HepG2 (cell line): ENCODE measurements around the gene IZUMO4. TPM values are rescaled to one million over a fixed set of nuclear protein-coding genes. Genes with fewer than 3 reads are reported as not detected.
A peak's percentile ranks its signal among the peaks of the same experiment; 100 is the strongest.

Source experiments
- BRCA1 ChIP-seq: sonication (generic); formaldehyde crosslinking; IDR thresholded peaks from 2 replicates; pipeline ENCODE4 v1.4.0; 2020; ENCODE audit warnings: missing genetic modification reagents
- EHMT2 ChIP-seq: fragments of 200-600 bp; sonication (generic); IDR thresholded peaks from 2 replicates; pipeline ENCODE4 v1.7.0; 2017; ENCODE audit warnings: antibody characterized with exemption, low read depth, low read length, borderline replicate concordance
- GTF2F1 ChIP-seq: fragments of 150-350 bp; IDR thresholded peaks from 2 replicates; pipeline ENCODE4 v1.6.1; 2014; ENCODE audit warnings: low read length
- KMT2B ChIP-seq: IDR thresholded peaks from 2 replicates; pipeline ENCODE4 v1.6.1; 2016; ENCODE audit warnings: missing genetic modification reagents, missing compliant biosample characterization
- MAF1 ChIP-seq: sonication (generic); formaldehyde crosslinking; IDR thresholded peaks from 2 replicates; pipeline ENCODE4 v1.5.0; 2020; ENCODE audit warnings: missing genetic modification reagents, borderline replicate concordance
- PHF21A ChIP-seq: sonication (generic); formaldehyde crosslinking; IDR thresholded peaks from 2 replicates; pipeline ENCODE4 v1.5.0; 2020; ENCODE audit warnings: mild to moderate bottlenecking, missing genetic modification reagents
- PRPF4 ChIP-seq: fragments of 200-400 bp; formaldehyde crosslinking; IDR thresholded peaks from 2 replicates; pipeline ENCODE4 v1.6.1; 2016; ENCODE audit warnings: low read length, low read depth; ENCODE audit not compliant: poor library complexity, severe bottlenecking
- RBFOX2 ChIP-seq: fragments of 200-400 bp; formaldehyde crosslinking; IDR thresholded peaks from 2 replicates; pipeline ENCODE4 v1.6.1; 2017; ENCODE audit warnings: low read depth, mild to moderate bottlenecking, low read length
- RFX1 ChIP-seq: fragments of 450-650 bp; IDR thresholded peaks from 2 replicates; pipeline ENCODE4 v1.6.1; 2017
- SYNCRIP ChIP-seq: fragments of 200-400 bp; formaldehyde crosslinking; IDR thresholded peaks from 2 replicates; pipeline ENCODE4 v1.6.1; 2018; ENCODE audit warnings: mild to moderate bottlenecking, low read depth, low read length; ENCODE audit not compliant: insufficient read depth
- U2AF2 ChIP-seq: fragments of 200-400 bp; formaldehyde crosslinking; IDR thresholded peaks from 2 replicates; pipeline ENCODE4 v1.6.1; 2017; ENCODE audit warnings: low read depth, mild to moderate bottlenecking, low read length
- ZBTB42 ChIP-seq: sonication (generic); formaldehyde crosslinking; IDR thresholded peaks from 2 replicates; pipeline ENCODE4 v1.5.0; 2020; ENCODE audit warnings: mild to moderate bottlenecking, missing genetic modification reagents
- ZFP90 ChIP-seq: sonication (generic); formaldehyde crosslinking; IDR thresholded peaks from 2 replicates; pipeline ENCODE4 v1.8.0; 2022; ENCODE audit warnings: missing genetic modification reagents, mild to moderate bottlenecking, inconsistent platforms, borderline replicate concordance
- ZNF513 ChIP-seq: sonication (generic); formaldehyde crosslinking; conservative IDR thresholded peaks from 2 replicates; pipeline ENCODE4 v1.5.0; 2020; ENCODE audit warnings: missing genetic modification reagents
- ZNF704 ChIP-seq: sonication (generic); formaldehyde crosslinking; IDR thresholded peaks from 2 replicates; pipeline ENCODE4 v1.8.1; 2023; ENCODE audit warnings: mild to moderate bottlenecking, inconsistent platforms, moderate library complexity, missing genetic modification reagents, borderline replicate concordance
- ZNF768 ChIP-seq: sonication (generic); formaldehyde crosslinking; IDR thresholded peaks from 2 replicates; pipeline ENCODE4 v1.4.0; 2020; ENCODE audit warnings: missing genetic modification reagents
- ZNF790 ChIP-seq: sonication (generic); formaldehyde crosslinking; IDR thresholded peaks from 2 replicates; pipeline ENCODE4 v1.8.0; 2022; ENCODE audit warnings: missing genetic modification reagents, mild to moderate bottlenecking, borderline replicate concordance
- polyA plus RNA-seq, 8 experiments: library from polyadenylated mRNA; depleted of rRNA in 3 of 8; stranded (reverse) in 7 of 8; unstranded in 1 of 8; fragments of >200 nt; fragmentation: Illumina TruSeq in 4 of 8; extraction: Trizol in 4 of 8; gene quantifications; 2 replicates each; pipeline versions ENCODE4 v1.2.1 to v1.2.3, GENCODE V29; 2011 to 2016; ENCODE audit warnings: low read depth in 4 of 8, missing spikeins in 1 of 8, mixed read lengths in 1 of 8; ENCODE audit not compliant: insufficient read depth in 1 of 8
- total RNA-seq, 5 experiments: library from RNA; depleted of rRNA; stranded (reverse); fragments of >200 nt; fragmentation: Illumina TruSeq; extraction: Trizol; gene quantifications; 2 replicates each; pipeline ENCODE4 v1.2.3, GENCODE V29; 2016; ENCODE audit warnings: low read depth in 1 of 5
- TF ChIP-seq, protein P1 (sequence below): IDR thresholded peaks from 2 replicates; pipeline ENCODE4 v1.4.0; 2020; ENCODE audit warnings: mild to moderate bottlenecking, missing genetic modification reagents
- TF ChIP-seq, protein P2 (sequence below): fragments of 450-650 bp; IDR thresholded peaks from 2 replicates; pipeline ENCODE4 v1.6.1; 2017; ENCODE audit warnings: mild to moderate bottlenecking

The IZUMO4 gene
- total and polyA plus RNA-seq, 2 of the 13 experiments (the other 11 are each of a cell fraction or from before 2014, with no cell fraction given) = 0.77 to 3.9 TPM

DNA sequence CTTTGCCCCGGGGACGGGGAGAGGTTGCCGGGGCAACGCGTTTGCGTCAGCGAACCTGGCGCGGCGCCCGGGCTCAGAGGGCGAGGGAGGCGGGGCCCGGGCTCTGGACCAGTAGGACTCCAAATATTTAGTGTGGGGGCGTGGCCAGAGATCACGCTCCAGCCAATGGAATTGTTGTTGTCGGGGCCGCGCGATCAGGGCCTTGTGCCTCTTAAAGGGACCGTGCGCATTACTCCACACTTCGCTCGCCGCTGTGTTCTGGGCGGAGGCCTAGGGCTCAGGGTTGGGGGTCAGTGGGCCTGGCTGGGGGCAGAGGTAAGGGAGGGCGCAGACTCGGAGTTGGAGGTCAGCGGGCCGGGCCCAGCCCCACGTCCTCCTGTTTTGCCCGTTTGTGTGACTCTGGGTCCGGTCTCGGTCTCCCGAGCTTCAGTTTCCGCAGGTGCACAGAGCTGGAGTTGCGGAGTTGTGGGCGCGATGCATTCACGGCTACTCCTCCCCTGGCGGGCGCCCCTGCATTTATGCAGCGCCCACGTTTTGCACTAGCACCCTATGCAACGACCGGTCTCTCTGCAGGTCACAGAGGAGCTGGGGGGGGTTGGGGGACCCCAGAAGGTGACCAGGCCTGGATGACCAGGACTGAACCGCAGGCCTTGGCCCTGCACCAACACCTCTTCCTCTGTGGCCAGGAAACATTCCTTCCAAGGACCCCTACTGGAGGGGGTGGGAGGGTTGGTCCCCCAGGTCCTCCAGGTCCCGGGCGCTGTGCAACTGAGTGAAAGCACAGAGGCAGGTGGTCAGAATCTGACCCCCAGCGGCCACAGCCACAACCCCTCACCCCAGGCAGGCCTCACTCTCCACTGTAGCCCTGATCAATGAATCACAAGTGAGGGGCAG lies 35.0 kb upstream of the IZUMO4 start (continued):
- TF ChIP-seq, protein P1, sequence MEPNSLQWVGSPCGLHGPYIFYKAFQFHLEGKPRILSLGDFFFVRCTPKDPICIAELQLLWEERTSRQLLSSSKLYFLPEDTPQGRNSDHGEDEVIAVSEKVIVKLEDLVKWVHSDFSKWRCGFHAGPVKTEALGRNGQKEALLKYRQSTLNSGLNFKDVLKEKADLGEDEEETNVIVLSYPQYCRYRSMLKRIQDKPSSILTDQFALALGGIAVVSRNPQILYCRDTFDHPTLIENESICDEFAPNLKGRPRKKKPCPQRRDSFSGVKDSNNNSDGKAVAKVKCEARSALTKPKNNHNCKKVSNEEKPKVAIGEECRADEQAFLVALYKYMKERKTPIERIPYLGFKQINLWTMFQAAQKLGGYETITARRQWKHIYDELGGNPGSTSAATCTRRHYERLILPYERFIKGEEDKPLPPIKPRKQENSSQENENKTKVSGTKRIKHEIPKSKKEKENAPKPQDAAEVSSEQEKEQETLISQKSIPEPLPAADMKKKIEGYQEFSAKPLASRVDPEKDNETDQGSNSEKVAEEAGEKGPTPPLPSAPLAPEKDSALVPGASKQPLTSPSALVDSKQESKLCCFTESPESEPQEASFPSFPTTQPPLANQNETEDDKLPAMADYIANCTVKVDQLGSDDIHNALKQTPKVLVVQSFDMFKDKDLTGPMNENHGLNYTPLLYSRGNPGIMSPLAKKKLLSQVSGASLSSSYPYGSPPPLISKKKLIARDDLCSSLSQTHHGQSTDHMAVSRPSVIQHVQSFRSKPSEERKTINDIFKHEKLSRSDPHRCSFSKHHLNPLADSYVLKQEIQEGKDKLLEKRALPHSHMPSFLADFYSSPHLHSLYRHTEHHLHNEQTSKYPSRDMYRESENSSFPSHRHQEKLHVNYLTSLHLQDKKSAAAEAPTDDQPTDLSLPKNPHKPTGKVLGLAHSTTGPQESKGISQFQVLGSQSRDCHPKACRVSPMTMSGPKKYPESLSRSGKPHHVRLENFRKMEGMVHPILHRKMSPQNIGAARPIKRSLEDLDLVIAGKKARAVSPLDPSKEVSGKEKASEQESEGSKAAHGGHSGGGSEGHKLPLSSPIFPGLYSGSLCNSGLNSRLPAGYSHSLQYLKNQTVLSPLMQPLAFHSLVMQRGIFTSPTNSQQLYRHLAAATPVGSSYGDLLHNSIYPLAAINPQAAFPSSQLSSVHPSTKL (CRISPR knock-in tag) = 0 out of 2 replicates have a peak, but pooled peaks have one; percentile 10
- TF ChIP-seq ZBTB42 (CRISPR knock-in tag) (peak; percentile 81), RFX1 (peak; percentile 97), ZNF790 (CRISPR knock-in tag) (0 out of 2 replicates have a peak, but pooled peaks have one; percentile 74), MAF1 (CRISPR knock-in tag) (0 out of 2 replicates have a peak, but pooled peaks have one; percentile 63), KMT2B (no peak), PRPF4 (no peak), ZNF768 (peak; percentile 30; the same call in 1 of the 2 replicates), U2AF2 (peak; percentile 92), SYNCRIP (no peak), EHMT2 (no peak), GTF2F1 (0 out of 2 replicates have a peak, but pooled peaks have one; percentile 21), BRCA1 (CRISPR knock-in tag) (no peak), PHF21A (0 out of 2 replicates have a peak, but pooled peaks have one; percentile 13), ZNF513 (CRISPR knock-in tag) (no peak), ZNF704 (CRISPR knock-in tag) (no peak), RBFOX2 (peak; percentile 76), ZFP90 (CRISPR knock-in tag) (peak; percentile 69; the same call in 1 of the 2 replicates)
- TF ChIP-seq, protein P2, sequence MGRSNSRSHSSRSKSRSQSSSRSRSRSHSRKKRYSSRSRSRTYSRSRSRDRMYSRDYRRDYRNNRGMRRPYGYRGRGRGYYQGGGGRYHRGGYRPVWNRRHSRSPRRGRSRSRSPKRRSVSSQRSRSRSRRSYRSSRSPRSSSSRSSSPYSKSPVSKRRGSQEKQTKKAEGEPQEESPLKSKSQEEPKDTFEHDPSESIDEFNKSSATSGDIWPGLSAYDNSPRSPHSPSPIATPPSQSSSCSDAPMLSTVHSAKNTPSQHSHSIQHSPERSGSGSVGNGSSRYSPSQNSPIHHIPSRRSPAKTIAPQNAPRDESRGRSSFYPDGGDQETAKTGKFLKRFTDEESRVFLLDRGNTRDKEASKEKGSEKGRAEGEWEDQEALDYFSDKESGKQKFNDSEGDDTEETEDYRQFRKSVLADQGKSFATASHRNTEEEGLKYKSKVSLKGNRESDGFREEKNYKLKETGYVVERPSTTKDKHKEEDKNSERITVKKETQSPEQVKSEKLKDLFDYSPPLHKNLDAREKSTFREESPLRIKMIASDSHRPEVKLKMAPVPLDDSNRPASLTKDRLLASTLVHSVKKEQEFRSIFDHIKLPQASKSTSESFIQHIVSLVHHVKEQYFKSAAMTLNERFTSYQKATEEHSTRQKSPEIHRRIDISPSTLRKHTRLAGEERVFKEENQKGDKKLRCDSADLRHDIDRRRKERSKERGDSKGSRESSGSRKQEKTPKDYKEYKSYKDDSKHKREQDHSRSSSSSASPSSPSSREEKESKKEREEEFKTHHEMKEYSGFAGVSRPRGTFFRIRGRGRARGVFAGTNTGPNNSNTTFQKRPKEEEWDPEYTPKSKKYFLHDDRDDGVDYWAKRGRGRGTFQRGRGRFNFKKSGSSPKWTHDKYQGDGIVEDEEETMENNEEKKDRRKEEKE = no peak
